HG03565 (cell line): Measurements from ENCODE around the gene MIEF2.
"Not testable (repeated sequence)": the region's sequence is repeated elsewhere in the genome, so short reads cannot be mapped to it uniquely, and the experiment has no call there.

Experiments
- ATAC-seq: cut with Tn5 transposase; IDR thresholded peaks from one replicate; pipeline ENCODE4 v1.9.1; 2021; ENCODE audit warnings: mild to moderate bottlenecking, moderate library complexity; ENCODE audit not compliant: unreplicated experiment

MIEF2 gene

DNA sequence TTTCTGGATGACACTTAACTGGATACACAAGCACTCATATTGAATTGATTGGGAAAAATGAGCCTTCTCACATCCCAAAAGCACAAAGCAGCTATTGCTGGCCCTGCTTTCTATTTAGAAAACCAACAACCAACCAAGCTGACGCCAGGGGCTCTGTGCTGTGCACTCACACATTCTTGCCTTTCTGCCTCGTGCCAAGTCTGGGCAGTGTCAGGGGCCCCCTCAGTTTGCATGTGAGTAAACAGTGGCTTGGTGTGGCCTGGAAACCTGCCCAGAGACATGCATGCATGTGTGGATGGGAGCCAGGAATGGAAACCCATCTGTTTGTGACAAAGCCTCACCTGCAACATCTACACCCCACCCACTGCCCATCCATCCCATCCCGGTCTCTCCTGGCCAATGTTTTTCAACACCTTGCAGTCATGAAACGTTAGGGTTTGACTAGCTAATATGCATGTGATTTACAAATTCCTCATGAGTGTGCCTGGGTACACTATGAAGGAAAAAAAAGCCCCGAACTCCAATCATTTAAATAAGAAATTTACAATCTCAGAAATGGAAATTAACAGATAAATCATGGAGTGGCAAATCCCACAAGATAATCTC lies 20.4 kb downstream of the MIEF2 start:
- ATAC-seq, result no peak

DNA sequence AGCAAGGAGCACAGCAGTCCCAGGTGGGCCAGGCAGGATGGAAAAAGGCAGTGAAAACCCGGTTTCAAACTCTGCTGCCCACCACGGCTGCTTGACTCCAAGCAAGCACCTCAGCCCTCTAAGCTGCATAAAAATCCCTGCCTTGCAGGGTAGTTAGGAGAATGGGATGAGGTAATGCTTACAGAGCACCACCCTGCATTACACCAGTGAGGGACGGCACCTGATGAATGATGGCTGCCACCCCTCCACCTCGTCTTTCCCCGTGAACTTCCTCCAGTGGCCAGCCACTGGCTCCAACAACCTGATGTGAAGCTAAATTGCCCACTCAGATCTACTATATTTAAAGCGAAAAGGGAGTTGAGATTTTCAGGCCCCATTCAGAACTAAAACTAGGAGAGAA lies 21.3 kb downstream of the MIEF2 start:
- no peak for ATAC-seq

DNA sequence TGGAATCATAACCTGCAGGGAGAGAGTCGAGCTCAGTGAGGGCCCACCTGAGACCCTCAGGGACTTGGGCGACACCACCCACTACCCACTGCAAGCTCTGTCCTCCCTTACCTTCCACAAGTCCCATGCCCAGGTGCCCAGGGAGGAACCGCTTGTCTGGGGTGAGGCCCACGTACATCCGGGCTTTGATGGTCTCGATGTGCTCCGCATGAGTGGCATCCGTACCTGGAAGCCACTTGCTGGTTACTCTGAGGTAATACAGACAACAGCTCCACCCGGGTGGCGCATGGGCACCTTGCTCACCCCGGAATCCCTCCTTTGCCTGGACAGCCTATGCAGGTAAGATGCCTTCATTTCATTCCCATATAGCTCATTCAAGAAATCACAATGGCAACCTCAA lies 24.8 kb downstream of the MIEF2 start:
- ATAC-seq, result no peak

DNA sequence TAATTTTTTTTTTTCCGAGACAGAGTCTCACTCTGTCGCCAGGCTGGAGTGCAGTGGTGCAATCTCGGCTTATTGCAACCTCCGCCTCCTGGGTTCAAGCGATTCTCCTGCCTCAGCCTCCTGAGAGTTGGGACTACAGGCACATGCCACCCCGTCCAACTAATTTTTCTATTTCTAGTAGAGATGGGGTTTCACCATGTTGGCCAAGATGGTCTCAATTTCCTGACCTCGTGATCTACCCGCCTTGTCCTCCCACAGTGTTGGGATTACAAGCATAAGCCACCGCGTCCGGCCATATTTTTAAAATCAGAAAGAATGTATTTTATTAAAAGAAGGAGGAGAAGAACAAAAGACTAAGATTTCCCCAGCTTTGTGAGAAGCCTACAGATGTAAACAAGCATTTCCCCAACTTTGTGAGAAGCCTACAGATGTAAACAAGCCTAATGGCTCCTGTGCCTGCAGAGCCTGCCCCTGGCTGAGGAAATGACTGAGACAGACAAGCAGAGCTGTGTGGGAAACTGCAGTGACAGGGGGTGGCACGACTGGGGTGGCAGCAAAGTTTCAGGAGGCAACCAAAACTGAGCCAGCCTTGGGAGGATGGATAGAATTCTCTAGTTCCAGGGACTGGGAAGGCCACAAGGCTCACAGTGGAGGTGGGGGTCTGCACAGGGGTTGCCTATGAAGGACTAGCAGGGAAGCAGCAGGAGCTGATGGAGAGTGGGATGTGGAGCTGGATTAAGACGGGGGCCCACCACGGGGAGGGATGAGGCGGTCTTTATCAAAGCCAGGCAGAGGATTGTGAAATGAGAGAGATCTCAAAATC lies 31.5 kb downstream of the MIEF2 start:
- ATAC-seq, result no peak

GRCh38 chr17:18298061-18298460 lies 37.6 kb downstream of the MIEF2 start:
- ATAC-seq, result not testable (repeated sequence)

DNA sequence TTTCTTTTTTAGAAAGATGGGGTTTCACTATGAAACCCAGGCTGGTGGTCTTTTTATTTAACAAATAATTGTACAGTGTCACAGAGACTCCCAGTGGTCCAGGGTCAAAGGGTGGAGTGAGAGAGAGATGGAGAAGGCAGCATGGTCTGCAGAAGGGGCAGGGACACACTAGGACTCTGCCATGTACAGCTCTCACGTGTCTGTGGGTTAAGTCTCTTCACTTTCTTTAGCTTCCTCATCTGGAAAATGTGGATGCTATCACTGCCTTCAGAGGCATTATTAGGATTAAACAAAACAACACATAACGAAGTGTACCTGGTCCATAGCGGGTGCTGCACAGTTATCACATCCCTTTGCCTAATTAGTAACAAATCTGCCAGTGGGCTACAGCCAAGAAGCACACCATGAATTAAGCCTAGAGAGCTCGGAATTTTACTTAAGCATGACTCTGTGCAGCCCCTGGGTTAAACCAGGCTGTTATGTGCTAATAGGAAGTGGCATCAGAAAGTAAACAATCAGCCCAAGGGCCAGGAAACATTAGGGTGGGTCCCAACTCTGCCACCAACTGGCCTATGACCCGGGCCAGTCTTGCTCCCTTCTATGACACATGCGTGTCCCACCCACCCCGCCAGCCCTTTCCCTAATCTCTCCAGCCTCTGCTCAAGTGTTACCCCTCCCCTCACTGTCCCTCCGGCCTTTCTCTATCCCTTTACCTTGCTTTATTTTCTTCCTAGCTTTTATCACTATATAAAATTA lies 40.4 kb downstream of the MIEF2 start:
- ATAC-seq, result no peak

GRCh38 chr17:18303206-18303605 lies 42.7 kb downstream of the MIEF2 start:
- not testable (repeated sequence) for ATAC-seq

DNA sequence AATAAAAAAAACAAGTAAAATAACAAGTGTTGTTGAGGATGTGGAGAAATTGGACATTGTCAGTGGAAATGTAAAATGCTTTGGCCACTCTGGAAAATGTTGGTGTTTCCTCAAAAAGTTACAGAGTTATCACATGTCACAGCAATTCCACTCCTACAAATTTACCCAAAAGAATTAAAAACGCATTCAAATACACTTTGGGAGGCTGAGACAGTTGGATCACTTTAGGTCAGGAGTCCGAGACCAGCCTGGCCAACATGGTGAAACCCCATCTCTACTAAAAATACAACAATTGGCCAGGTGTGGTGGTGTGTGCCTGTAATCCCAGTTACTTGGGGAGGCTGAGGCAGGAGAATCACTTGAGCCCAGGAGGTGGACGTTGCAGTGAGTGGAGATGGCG lies 48.7 kb downstream of the MIEF2 start:
- no peak for ATAC-seq

DNA sequence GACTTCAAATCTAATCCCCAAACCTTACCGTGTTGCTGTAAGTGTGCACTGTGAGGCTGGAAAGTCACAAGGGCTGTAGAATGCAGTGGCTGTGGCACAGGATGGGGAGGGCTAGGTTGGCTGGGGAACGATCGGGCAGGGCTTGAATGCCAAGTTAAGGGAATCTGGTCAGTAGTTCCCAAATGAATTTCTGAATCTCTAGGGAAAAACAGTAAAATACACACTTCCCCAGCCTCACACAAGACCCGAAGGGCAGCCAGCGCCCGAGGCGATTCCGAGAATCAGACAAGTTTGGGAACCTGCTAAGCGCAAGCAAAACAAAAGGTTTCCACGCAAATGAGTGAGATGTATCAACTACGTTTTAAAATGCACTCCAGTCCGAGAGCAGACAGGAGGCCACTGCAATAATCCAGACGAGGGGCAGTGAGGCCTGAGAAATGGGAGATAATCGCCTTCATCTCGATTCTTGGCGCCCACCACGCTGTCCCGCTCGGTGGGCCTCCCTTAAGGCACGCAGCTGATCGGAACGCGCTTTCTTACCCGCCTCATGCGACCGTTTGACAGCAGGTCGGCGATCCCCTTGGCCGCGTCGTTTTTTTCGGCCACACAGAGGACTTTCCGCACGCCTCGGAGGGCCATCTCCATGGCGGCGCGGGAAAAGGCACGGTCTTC lies 53.7 kb downstream of the MIEF2 start:
- ATAC-seq, result no peak

DNA sequence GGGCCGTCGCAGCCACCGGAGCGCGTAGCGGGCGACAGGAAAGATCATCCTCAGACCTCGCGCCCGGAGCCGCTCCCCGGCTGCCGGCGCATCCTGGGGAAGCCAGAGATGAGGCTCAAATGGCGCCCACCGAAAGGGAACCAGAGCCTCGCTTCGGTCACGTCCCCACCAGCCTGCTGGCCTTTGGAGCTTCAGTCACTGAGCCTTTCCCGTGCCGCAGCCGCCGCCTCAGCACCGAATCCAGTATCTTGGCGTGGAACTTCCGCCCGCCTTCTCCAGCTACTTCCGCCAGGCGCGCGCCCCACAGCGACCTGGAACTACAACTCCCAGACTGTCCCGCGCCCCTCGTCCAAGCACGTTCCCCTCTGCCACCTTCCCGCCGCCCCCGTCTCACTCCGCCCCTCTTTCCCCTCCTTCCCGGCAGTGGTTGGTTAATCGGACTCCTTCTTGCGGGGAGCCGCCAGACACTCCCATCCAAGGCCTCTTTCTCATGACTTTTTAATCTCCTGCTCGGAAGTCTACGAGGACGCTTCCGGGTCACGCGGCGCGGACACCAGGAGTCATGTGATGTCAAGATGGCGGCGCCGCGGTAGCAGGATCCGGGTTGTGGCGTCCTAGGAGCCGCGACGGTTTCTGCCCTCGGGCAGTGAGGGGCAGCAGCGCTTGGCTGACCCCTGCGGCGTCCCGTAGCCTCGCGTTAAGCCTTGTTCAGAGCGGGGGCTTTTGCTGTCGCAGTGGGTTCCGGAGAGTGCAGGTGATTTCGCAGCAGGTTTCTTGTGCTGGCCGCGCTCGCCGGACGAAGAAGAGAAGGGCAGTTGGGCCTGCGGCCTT lies 54.5 kb downstream of the MIEF2 start, which contains the start of the genes SMCR8 and TOP3A:
TSS of gene SMCR8 (plus strand) at position 563 of the 831 bp plus-strand sequence. CDS start 497 bp downstream, outside the sequence.
TSS of gene TOP3A (minus strand) at position 264 of the 831 bp plus-strand sequence. CDS start at position 48, 216 bp downstream.
- peak; percentile 73 for ATAC-seq

DNA sequence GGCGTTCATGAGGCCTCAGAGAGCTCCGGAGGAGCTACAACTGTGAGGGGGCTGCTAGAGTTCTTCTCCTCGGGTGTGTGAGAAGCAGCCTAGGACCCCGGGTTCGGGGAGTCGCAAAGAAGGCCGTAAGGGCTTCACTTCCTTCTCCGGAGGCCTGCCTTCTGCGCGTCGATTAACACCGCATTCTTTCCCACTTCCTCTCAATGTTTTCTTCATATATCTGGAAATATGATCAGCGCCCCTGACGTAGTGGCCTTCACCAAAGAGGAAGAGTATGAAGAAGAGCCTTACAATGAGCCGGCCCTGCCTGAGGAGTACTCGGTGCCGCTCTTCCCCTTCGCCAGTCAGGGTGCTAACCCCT lies 55.1 kb downstream of the MIEF2 start:
- ATAC-seq, result no peak

- no peak for ATAC-seq
Observed at GRCh38 chr17:18315961-18316360, 55.5 kb downstream of the MIEF2 start.
